ENCODE data around the gene BICRA. TPM values are rescaled to one million over a fixed set of nuclear protein-coding genes. Genes with fewer than 3 reads are reported as not detected.

The BICRA gene
- polyA plus RNA-seq, 4 donors: 4.3 to 10.9 (median 8.4) TPM

- Histone ChIP-seq H3K27ac (ENCODE audit: low read depth in 1 of 3, low read length in 2 of 3) (peak overlapping the region in 1 of 3 donors; percentile 61), H3K4me1 (ENCODE audit: control insufficient read depth in 3 of 3, insufficient read depth in 2 of 3, low read depth in 1 of 3, low read length in 2 of 3) (peaks cover 0 to 3% (median 0%) of the 10 kb centered on the region in 3 donors), H3K36me3 (ENCODE audit: control insufficient read depth in 3 of 3, insufficient read depth in 2 of 3, low read depth in 1 of 3, low read length in 3 of 3) (peaks cover 0 to 32% (median 0%) of the 10 kb centered on the region in 3 donors), H3K4me3 (ENCODE audit: low read depth in 1 of 3, low read length in 3 of 3) (no peak overlapping the region), H3K9me3 (ENCODE audit: control insufficient read depth in 2 of 2, insufficient read depth in 1 of 2, low read depth in 1 of 2, low read length in 1 of 2) (no peaks in the 10 kb centered on the region), H3K27me3 (ENCODE audit: control insufficient read depth in 3 of 3, insufficient read depth in 3 of 3, low read length in 3 of 3) (peaks cover 0 to 26% (median 2%) of the 10 kb centered on the region in 3 donors)
- 3 to 13% (median 6%) methylated on average over 7 to 9 of the region's 9 CpGs for WGBS, 3 donors
- DNase-seq (peak in 1 of 2 donors; percentile 44), FAIRE-seq (no peak)
These were observed 120.5 kb downstream of the BICRA start for GRCh38 chr19:47729468-47729798.

GRCh38 chr19:47729799-47730520 is 121.0 kb downstream of the BICRA start:
- Histone ChIP-seq H3K27me3 (ENCODE audit: control insufficient read depth in 3 of 3, insufficient read depth in 3 of 3, low read length in 3 of 3) (peaks cover 0 to 26% (median 2%) of the 10 kb centered on the region in 3 donors), H3K4me3 (ENCODE audit: low read depth in 1 of 3, low read length in 3 of 3) (no peak overlapping the region), H3K4me1 (ENCODE audit: control insufficient read depth in 3 of 3, insufficient read depth in 2 of 3, low read depth in 1 of 3, low read length in 2 of 3) (peaks cover 0 to 3% (median 0%) of the 10 kb centered on the region in 3 donors), H3K36me3 (ENCODE audit: control insufficient read depth in 3 of 3, insufficient read depth in 2 of 3, low read depth in 1 of 3, low read length in 3 of 3) (peaks cover 0 to 32% (median 0%) of the 10 kb centered on the region in 3 donors), H3K27ac (ENCODE audit: low read depth in 1 of 3, low read length in 2 of 3) (peak overlapping the region in 1 of 3 donors; percentile 61), H3K9me3 (ENCODE audit: control insufficient read depth in 2 of 2, insufficient read depth in 1 of 2, low read depth in 1 of 2, low read length in 1 of 2) (no peaks in the 10 kb centered on the region)
- DNase-seq (peak; percentile 26 to 44), FAIRE-seq (no peak)
- WGBS, 3 donors: 12 to 24% (median 14%) methylated on average over 25 to 30 of the region's 30 CpGs

- WGBS, 3 donors: 78 to 84% (median 79%) methylated on average over 8 of the region's 8 CpGs
- Histone ChIP-seq H3K27me3 (ENCODE audit: control insufficient read depth in 3 of 3, insufficient read depth in 3 of 3, low read length in 3 of 3) (peaks cover 0 to 26% (median 2%) of the 10 kb centered on the region in 3 donors), H3K9me3 (ENCODE audit: control insufficient read depth in 2 of 2, insufficient read depth in 1 of 2, low read depth in 1 of 2, low read length in 1 of 2) (no peaks in the 10 kb centered on the region), H3K4me3 (ENCODE audit: low read depth in 1 of 3, low read length in 3 of 3) (no peak overlapping the region), H3K27ac (ENCODE audit: low read depth in 1 of 3, low read length in 2 of 3) (no peak overlapping the region), H3K4me1 (ENCODE audit: control insufficient read depth in 3 of 3, insufficient read depth in 2 of 3, low read depth in 1 of 3, low read length in 2 of 3) (peaks cover 0 to 3% (median 0%) of the 10 kb centered on the region in 3 donors), H3K36me3 (ENCODE audit: control insufficient read depth in 3 of 3, insufficient read depth in 2 of 3, low read depth in 1 of 3, low read length in 3 of 3) (peaks cover 0 to 30% (median 0%) of the 10 kb centered on the region in 3 donors)
- FAIRE-seq (no peak), DNase-seq (no peak)
These were observed 121.6 kb downstream of the BICRA start for GRCh38 chr19:47730521-47730889.

- FAIRE-seq: no peak
- WGBS, 3 donors: 92 to 94% (median 93%) methylated on average over 8 of the region's 8 CpGs
- H3K27ac ChIP-seq (ENCODE audit: low read depth in 1 of 3, low read length in 2 of 3): no peak overlapping the region
These were observed 122.0 kb downstream of the BICRA start for GRCh38 chr19:47730910-47731309.

GRCh38 chr19:47735131-47735530 is 126.2 kb downstream of the BICRA start:
- 54 to 64% (median 62%) methylated on average over 4 of the region's 4 CpGs for WGBS, 3 donors
- DNase-seq: no peak
- H3K27ac ChIP-seq (ENCODE audit: low read depth in 1 of 3, low read length in 2 of 3): no peak overlapping the region

More at GRCh38 chr19:47730910-47731309, 122.0 kb downstream of the BICRA start:
- Histone ChIP-seq H3K4me3 (ENCODE audit: low read depth in 1 of 3, low read length in 3 of 3) (no peak overlapping the region), H3K36me3 (ENCODE audit: control insufficient read depth in 3 of 3, insufficient read depth in 2 of 3, low read depth in 1 of 3, low read length in 3 of 3) (peaks cover 0 to 26% (median 0%) of the 10 kb centered on the region in 3 donors), H3K27me3 (ENCODE audit: control insufficient read depth in 3 of 3, insufficient read depth in 3 of 3, low read length in 3 of 3) (peaks cover 0 to 26% (median 2%) of the 10 kb centered on the region in 3 donors), H3K9me3 (ENCODE audit: control insufficient read depth in 2 of 2, insufficient read depth in 1 of 2, low read depth in 1 of 2, low read length in 1 of 2) (no peaks in the 10 kb centered on the region), H3K4me1 (ENCODE audit: control insufficient read depth in 3 of 3, insufficient read depth in 2 of 3, low read depth in 1 of 3, low read length in 2 of 3) (peaks cover 0 to 3% (median 0%) of the 10 kb centered on the region in 3 donors)
- no peak for DNase-seq

GRCh38 chr19:47740866-47741519 is 132.1 kb downstream of the BICRA start:
- H3K9me3 ChIP-seq (ENCODE audit: control insufficient read depth in 2 of 2, insufficient read depth in 1 of 2, low read depth in 1 of 2, low read length in 1 of 2): peaks cover 0 to 3% of the 10 kb centered on the region in 2 donors
- FAIRE-seq: no peak
- no peak overlapping the region for H3K27ac ChIP-seq (ENCODE audit: low read depth in 1 of 3, low read length in 2 of 3)
- peaks cover 0 to 16% (median 0%) of the 10 kb centered on the region in 3 donors for H3K4me1 ChIP-seq (ENCODE audit: control insufficient read depth in 3 of 3, insufficient read depth in 2 of 3, low read depth in 1 of 3, low read length in 2 of 3)
- H3K4me3 ChIP-seq (ENCODE audit: low read depth in 1 of 3, low read length in 3 of 3): no peak overlapping the region
- H3K36me3 ChIP-seq (ENCODE audit: control insufficient read depth in 3 of 3, insufficient read depth in 2 of 3, low read depth in 1 of 3, low read length in 3 of 3): peaks cover 0 to 27% (median 0%) of the 10 kb centered on the region in 3 donors
- H3K27me3 ChIP-seq (ENCODE audit: control insufficient read depth in 3 of 3, insufficient read depth in 3 of 3, low read length in 3 of 3): peaks cover 0 to 8% (median 0%) of the 10 kb centered on the region in 3 donors
- no peak for DNase-seq
- 91% methylated on average over 33 to 48 of the region's 48 CpGs for WGBS, 3 donors

More at GRCh38 chr19:47735131-47735530, 126.2 kb downstream of the BICRA start:
- no peaks in the 10 kb centered on the region for H3K4me1 ChIP-seq (ENCODE audit: control insufficient read depth in 3 of 3, insufficient read depth in 2 of 3, low read depth in 1 of 3, low read length in 2 of 3)
- no peak overlapping the region for H3K4me3 ChIP-seq (ENCODE audit: low read depth in 1 of 3, low read length in 3 of 3)
- no peak for FAIRE-seq
- H3K9me3 ChIP-seq (ENCODE audit: control insufficient read depth in 2 of 2, insufficient read depth in 1 of 2, low read depth in 1 of 2, low read length in 1 of 2): peaks cover 0 to 3% of the 10 kb centered on the region in 2 donors
- peaks cover 0 to 24% (median 0%) of the 10 kb centered on the region in 3 donors for H3K36me3 ChIP-seq (ENCODE audit: control insufficient read depth in 3 of 3, insufficient read depth in 2 of 3, low read depth in 1 of 3, low read length in 3 of 3)
- H3K27me3 ChIP-seq (ENCODE audit: control insufficient read depth in 3 of 3, insufficient read depth in 3 of 3, low read length in 3 of 3): peaks cover 0 to 9% (median 2%) of the 10 kb centered on the region in 3 donors

- FAIRE-seq (no peak), DNase-seq (no peak)
- H3K27ac ChIP-seq (ENCODE audit: low read depth in 1 of 3, low read length in 2 of 3): peak overlapping the region in 1 of 3 donors; percentile 1
- H3K9me3 ChIP-seq (ENCODE audit: control insufficient read depth in 2 of 2, insufficient read depth in 1 of 2, low read depth in 1 of 2, low read length in 1 of 2): peaks cover 0 to 2% of the 10 kb centered on the region in 2 donors
- H3K4me3 ChIP-seq (ENCODE audit: low read depth in 1 of 3, low read length in 3 of 3): no peak overlapping the region
- H3K36me3 ChIP-seq (ENCODE audit: control insufficient read depth in 3 of 3, insufficient read depth in 2 of 3, low read depth in 1 of 3, low read length in 3 of 3): peaks cover 0 to 24% (median 0%) of the 10 kb centered on the region in 3 donors
- H3K4me1 ChIP-seq (ENCODE audit: control insufficient read depth in 3 of 3, insufficient read depth in 2 of 3, low read depth in 1 of 3, low read length in 2 of 3): peaks cover 0 to 23% (median 2%) of the 10 kb centered on the region in 3 donors
- H3K27me3 ChIP-seq (ENCODE audit: control insufficient read depth in 3 of 3, insufficient read depth in 3 of 3, low read length in 3 of 3): peaks cover 0 to 8% (median 0%) of the 10 kb centered on the region in 3 donors
- WGBS, 3 donors: 67 to 76% (median 73%) methylated on average over 14 to 15 of the region's 15 CpGs
These were observed 132.7 kb downstream of the BICRA start for GRCh38 chr19:47741544-47742140.

- FAIRE-seq: no peak
- no peak overlapping the region for H3K4me3 ChIP-seq (ENCODE audit: low read depth in 1 of 3, low read length in 3 of 3)
These were observed 133.7 kb downstream of the BICRA start for GRCh38 chr19:47742634-47743033.

More at GRCh38 chr19:47742634-47743033, 133.7 kb downstream of the BICRA start:
- Histone ChIP-seq H3K4me1 (ENCODE audit: control insufficient read depth in 3 of 3, insufficient read depth in 2 of 3, low read depth in 1 of 3, low read length in 2 of 3) (peaks cover 0 to 25% (median 4%) of the 10 kb centered on the region in 3 donors), H3K9me3 (ENCODE audit: control insufficient read depth in 2 of 2, insufficient read depth in 1 of 2, low read depth in 1 of 2, low read length in 1 of 2) (no peaks in the 10 kb centered on the region), H3K27me3 (ENCODE audit: control insufficient read depth in 3 of 3, insufficient read depth in 3 of 3, low read length in 3 of 3) (peaks cover 0 to 8% (median 0%) of the 10 kb centered on the region in 3 donors), H3K36me3 (ENCODE audit: control insufficient read depth in 3 of 3, insufficient read depth in 2 of 3, low read depth in 1 of 3, low read length in 3 of 3) (peaks cover 0 to 32% (median 0%) of the 10 kb centered on the region in 3 donors), H3K27ac (ENCODE audit: low read depth in 1 of 3, low read length in 2 of 3) (peak overlapping the region; percentile 27 to 90 (median 88))
- no peak for DNase-seq
- WGBS, 3 donors: 38 to 52% (median 42%) methylated on average over 13 of the region's 13 CpGs

All from small intestine (tissue), 7 donors.